Neural cell (in vitro differentiated cells): Measurements from ENCODE around the gene TOPORS. TPM values are rescaled to one million over a fixed set of nuclear protein-coding genes. Genes with fewer than 3 reads are reported as not detected.

Experiments
- H2AFZ ChIP-seq: fragments of 200-600, 300-800 bp; sonication (generic), shearing (Covaris generic); 2 replicates; pipeline ENCODE4 v1.6.0; 2014; ENCODE audit warnings: low read depth, mild to moderate bottlenecking, antibody characterized with exemption, low read length, moderate library complexity
- H3F3A ChIP-seq: fragments of 200-600 bp; shearing (Covaris generic); 2 replicates; pipeline ENCODE4 v1.6.1; 2016; ENCODE audit warnings: mild to moderate bottlenecking, moderate library complexity, mixed read lengths, antibody characterized with exemption, low read length; ENCODE audit not compliant: insufficient read depth, poor library complexity, severe bottlenecking
- H3K27ac ChIP-seq: fragments of 200-600, 300-800 bp; sonication (generic), shearing (Covaris generic); 2 replicates; pipeline ENCODE4 v1.5.1; 2014; ENCODE audit warnings: mild to moderate bottlenecking, low read length, moderate library complexity
- H3K27me3 ChIP-seq: fragments of 300-800, 200-600 bp; sonication (generic), shearing (Covaris generic); 2 replicates; pipeline ENCODE4 v1.6.0; 2014; ENCODE audit warnings: mild to moderate bottlenecking, low read depth, low read length, moderate library complexity; ENCODE audit not compliant: insufficient read depth
- H3K36me3 ChIP-seq: fragments of 300-800, 200-600 bp; sonication (generic), shearing (Covaris generic); 2 replicates; pipeline ENCODE4 v1.5.1; 2014; ENCODE audit warnings: mild to moderate bottlenecking, antibody characterized with exemption, low read length, moderate library complexity; ENCODE audit not compliant: insufficient read depth
- H3K4me2 ChIP-seq: fragments of 300-800, 200-600 bp; sonication (generic), shearing (Covaris generic); 2 replicates; pipeline ENCODE4 v1.6.0; 2014; ENCODE audit warnings: mild to moderate bottlenecking, low read length
- H3K4me3 ChIP-seq: fragments of 300-800, 200-600 bp; sonication (generic), shearing (Covaris generic); 2 replicates; pipeline ENCODE4 v1.5.1; 2014; ENCODE audit warnings: mild to moderate bottlenecking, low read length, moderate library complexity
- H3K79me2 ChIP-seq: fragments of 200-600 bp; shearing (Covaris generic); replicated peaks from 2 replicates; pipeline ENCODE4 v1.6.0; 2014; ENCODE audit warnings: mild to moderate bottlenecking, low read length, moderate library complexity; ENCODE audit not compliant: insufficient read depth
- H3K9ac ChIP-seq: fragments of 300-800, 200-600 bp; sonication (generic), shearing (Covaris generic); 2 replicates; pipeline ENCODE4 v1.6.1; 2016; ENCODE audit warnings: mild to moderate bottlenecking, low read length, mixed read lengths
- H3K9me2 ChIP-seq: fragments of 200-600 bp; shearing (Covaris generic); 2 replicates; pipeline ENCODE4 v1.6.1; 2016; ENCODE audit warnings: mild to moderate bottlenecking, low read length, mixed read lengths; ENCODE audit not compliant: insufficient read depth
- H3K9me3 ChIP-seq: fragments of 200-600, 300-800 bp; sonication (generic), shearing (Covaris generic); 2 replicates; pipeline ENCODE4 v1.6.1; 2016; ENCODE audit warnings: mild to moderate bottlenecking, mixed run types, low read length, moderate library complexity, mixed read lengths
- H4K20me1 ChIP-seq: fragments of 200-600 bp; shearing (Covaris generic); 2 replicates; pipeline ENCODE4 v1.6.1; 2016; ENCODE audit warnings: mild to moderate bottlenecking, mixed run types; ENCODE audit not compliant: insufficient read depth
- EP300 ChIP-seq: fragments of 450-650 bp; conservative IDR thresholded peaks from 2 replicates; pipeline ENCODE4 v1.6.1; 2014; ENCODE audit warnings: antibody characterized with exemption, mild to moderate bottlenecking, moderate library complexity; ENCODE audit not compliant: poor library complexity, severe bottlenecking
- EZH2 ChIP-seq: fragments of 200-600, 300-800 bp; shearing (Covaris generic), sonication (generic); IDR thresholded peaks from 2 replicates; pipeline ENCODE4 v1.6.1; 2014; ENCODE audit warnings: antibody characterized with exemption, low read length, borderline replicate concordance, mild to moderate bottlenecking; ENCODE audit not compliant: insufficient read depth, poor library complexity, severe bottlenecking
- MXI1 ChIP-seq: fragments of 450-650 bp; conservative IDR thresholded peaks from 2 replicates; pipeline ENCODE4 v1.6.1; 2014; ENCODE audit warnings: antibody characterized with exemption, mild to moderate bottlenecking; ENCODE audit not compliant: poor library complexity, severe bottlenecking
- POLR2AphosphoS5 ChIP-seq: IDR thresholded peaks from 2 replicates; pipeline ENCODE4 v1.6.1; 2012
- RAD21 ChIP-seq: fragments of 450-650 bp; conservative IDR thresholded peaks from 2 replicates; pipeline ENCODE4 v1.6.1; 2014; ENCODE audit warnings: antibody characterized with exemption, mild to moderate bottlenecking, moderate library complexity
- REST ChIP-seq: IDR thresholded peaks from 2 replicates; pipeline ENCODE4 v1.6.1; 2012; ENCODE audit warnings: borderline replicate concordance
- SMC3 ChIP-seq: fragments of 450-650 bp; conservative IDR thresholded peaks from 2 replicates; pipeline ENCODE4 v1.6.1; 2014; ENCODE audit warnings: antibody characterized with exemption, mild to moderate bottlenecking, moderate library complexity; ENCODE audit not compliant: poor library complexity
- TAF1 ChIP-seq: IDR thresholded peaks from 2 replicates; pipeline ENCODE4 v1.6.1; 2012; ENCODE audit warnings: low read depth
- polyA plus RNA-seq: library from polyadenylated mRNA; depleted of rRNA; stranded (reverse); fragments of >200 nt; gene quantifications from 2 replicates; pipeline ENCODE4 v1.2.3, GENCODE V29; 2014
- TF ChIP-seq, protein P1 (sequence below): fragments of 450-650 bp; IDR thresholded peaks from 2 replicates; pipeline ENCODE4 v1.5.1; 2014; ENCODE audit warnings: antibody characterized with exemption, mild to moderate bottlenecking, moderate library complexity; ENCODE audit not compliant: poor library complexity, severe bottlenecking

Gene TOPORS
- polyA plus RNA-seq, 1 donor from 2014 or later: 18.0 TPM

- Histone ChIP-seq H3K27me3 (no peaks in the 10 kb centered on the region), H3K27ac (peak within 1 kb of the TSS; percentile 90), H3F3A (peaks cover 5% of the 10 kb centered on the region), H3K4me3 (peak within 1 kb of the TSS; percentile 85), H3K4me2 (peak within 1 kb of the TSS; percentile 86), H3K9me3 (no peaks in the 10 kb centered on the region), H3K36me3 (no peaks in the 10 kb centered on the region), H2AFZ (peak within 1 kb of the TSS; percentile 98), H4K20me1 (no peaks in the 10 kb centered on the region), H3K9me2 (no peaks in the 10 kb centered on the region), H3K9ac (peak within 1 kb of the TSS; percentile 76), H3K79me2 (peaks cover 25% of the 10 kb centered on the region)
- TF ChIP-seq, protein P1, sequence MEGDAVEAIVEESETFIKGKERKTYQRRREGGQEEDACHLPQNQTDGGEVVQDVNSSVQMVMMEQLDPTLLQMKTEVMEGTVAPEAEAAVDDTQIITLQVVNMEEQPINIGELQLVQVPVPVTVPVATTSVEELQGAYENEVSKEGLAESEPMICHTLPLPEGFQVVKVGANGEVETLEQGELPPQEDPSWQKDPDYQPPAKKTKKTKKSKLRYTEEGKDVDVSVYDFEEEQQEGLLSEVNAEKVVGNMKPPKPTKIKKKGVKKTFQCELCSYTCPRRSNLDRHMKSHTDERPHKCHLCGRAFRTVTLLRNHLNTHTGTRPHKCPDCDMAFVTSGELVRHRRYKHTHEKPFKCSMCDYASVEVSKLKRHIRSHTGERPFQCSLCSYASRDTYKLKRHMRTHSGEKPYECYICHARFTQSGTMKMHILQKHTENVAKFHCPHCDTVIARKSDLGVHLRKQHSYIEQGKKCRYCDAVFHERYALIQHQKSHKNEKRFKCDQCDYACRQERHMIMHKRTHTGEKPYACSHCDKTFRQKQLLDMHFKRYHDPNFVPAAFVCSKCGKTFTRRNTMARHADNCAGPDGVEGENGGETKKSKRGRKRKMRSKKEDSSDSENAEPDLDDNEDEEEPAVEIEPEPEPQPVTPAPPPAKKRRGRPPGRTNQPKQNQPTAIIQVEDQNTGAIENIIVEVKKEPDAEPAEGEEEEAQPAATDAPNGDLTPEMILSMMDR: no peak
- peak; percentile 88 for TF ChIP-seq REST
- TF ChIP-seq RAD21: no peak
- TF ChIP-seq EZH2: no peak
- TF ChIP-seq EP300: peak; percentile 64
- peak; percentile 99 for TF ChIP-seq POLR2AphosphoS5
- no peak for TF ChIP-seq SMC3
- TF ChIP-seq TAF1: peak; percentile 90
- TF ChIP-seq MXI1: peak; percentile 83
Observed at GRCh38 chr9:32572900-32573523, 20.6 kb upstream of the TOPORS start, which contains the start of gene NDUFB6. NDUFB6 (minus strand) TSS chr9:32573159; CDS start chr9:32573060, 99 bp downstream.

DNA sequence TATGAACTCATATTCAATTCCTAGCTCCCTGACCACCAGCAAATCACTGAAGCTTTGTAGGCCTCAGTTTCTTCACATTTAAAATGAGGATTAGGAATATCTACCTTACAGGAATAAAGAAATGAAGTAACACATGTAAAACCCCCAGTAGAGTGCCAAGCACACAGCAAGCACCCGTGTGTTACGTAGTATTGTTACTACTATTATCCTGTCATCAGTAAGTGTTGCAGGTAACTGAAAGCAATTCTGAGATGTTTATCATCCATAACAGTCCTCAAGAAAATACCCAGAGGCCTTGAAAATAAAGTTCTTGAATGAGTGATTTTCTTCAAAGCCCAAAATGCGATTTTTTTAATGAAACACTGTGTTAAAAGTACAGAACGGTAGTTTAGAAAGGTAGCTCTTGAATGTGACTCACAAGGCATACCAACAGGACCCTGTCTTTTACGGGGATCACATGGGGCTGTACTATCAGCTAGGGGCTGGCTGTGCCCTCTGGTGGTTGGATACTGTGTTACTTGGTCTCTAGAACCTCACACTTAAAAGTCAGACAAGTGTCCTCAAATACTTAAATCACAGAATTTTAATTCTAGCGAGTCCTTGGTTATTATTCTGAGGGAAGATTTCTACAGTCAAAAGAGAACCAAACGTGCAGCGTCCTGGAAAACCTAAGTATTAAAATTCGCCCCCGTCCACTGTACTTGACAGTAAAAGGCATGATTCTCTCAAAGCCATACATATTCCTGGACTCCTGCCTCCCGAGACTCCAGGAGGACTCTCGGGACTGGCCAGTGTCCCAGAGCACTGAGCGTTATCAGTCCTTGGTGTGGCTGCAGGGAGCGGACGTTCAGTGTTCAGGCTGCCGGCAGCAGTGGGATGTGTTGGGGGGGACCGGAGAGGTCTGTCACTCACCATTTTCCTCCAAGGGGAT lies 19.8 kb upstream of the TOPORS start:
- H3K9me3 ChIP-seq: no peaks in the 10 kb centered on the region
- H3K4me2 ChIP-seq: peak overlapping the region; percentile 86
- peak overlapping the region; percentile 90 for H3K27ac ChIP-seq
- H3K36me3 ChIP-seq: no peaks in the 10 kb centered on the region
- H2AFZ ChIP-seq: peak overlapping the region; percentile 58
- no peaks in the 10 kb centered on the region for H3K9me2 ChIP-seq
- no peaks in the 10 kb centered on the region for H4K20me1 ChIP-seq
- peak overlapping the region; percentile 76 for H3K9ac ChIP-seq
- H3K79me2 ChIP-seq: peaks cover 25% of the 10 kb centered on the region
- no peak for TF ChIP-seq EZH2
- TF ChIP-seq POLR2AphosphoS5: peak; percentile 41
- TF ChIP-seq RAD21: peak; percentile 72
- TF ChIP-seq, protein P1: peak; percentile 87
- TF ChIP-seq REST: no peak
- no peak for TF ChIP-seq TAF1
- peak; percentile 86 for TF ChIP-seq SMC3
- peak; percentile 9 for TF ChIP-seq MXI1
- TF ChIP-seq EP300: no peak
- H3K4me3 ChIP-seq: peak overlapping the region; percentile 85
- H3K27me3 ChIP-seq: no peaks in the 10 kb centered on the region
- H3F3A ChIP-seq: peaks cover 5% of the 10 kb centered on the region
